HT1080 (cell line): ENCODE results near the gene ITGA2B. TPM values are rescaled to one million over a fixed set of nuclear protein-coding genes. Genes with fewer than 3 reads are reported as not detected.
A peak's percentile ranks its signal among the peaks of the same experiment; 100 is the strongest.

ENCODE experiments used
- DNase-seq: peaks from one replicate; pipeline ENCODE4 v3.0.0-alpha.2; 2015; ENCODE audit warnings: low read depth
- polyA plus RNA-seq, 2 experiments: library from polyadenylated mRNA; depleted of rRNA; stranded (reverse); fragments of >200 nt; gene quantifications; 2 replicates each; pipeline ENCODE4 v1.2.3, GENCODE V29; 2015
- total RNA-seq: library from RNA; depleted of rRNA; stranded (reverse); fragments of >200 nt; shearing (Covaris generic); gene quantifications from 2 replicates; pipeline ENCODE4 v1.2.3, GENCODE V29; 2014; rRNA removed

The ITGA2B gene
- total RNA-seq = not detected in 2 replicates
- 0.19 TPM in 1 of 2 replicates, not detected in the other for polyA plus RNA-seq (2015; cell fraction: cytosol; rRNA removed)
- 0.56 and 1.8 TPM in 2 replicates for polyA plus RNA-seq (2015; cell fraction: nucleus; rRNA removed)

- DNase-seq = no peak
Observed at GRCh38 chr17:44389281-44389680, at the start of gene ITGA2B. ITGA2B (minus strand) TSS chr17:44389649; CDS start chr17:44389473, 176 bp downstream.

GRCh38 chr17:44439168-44439567 is 49.7 kb upstream of the ITGA2B start:
- DNase-seq = no peak

- DNase-seq = no peak
Observed at GRCh38 chr17:44438636-44439035, 49.2 kb upstream of the ITGA2B start.

GRCh38 chr17:44436336-44436735 is 46.9 kb upstream of the ITGA2B start:
- DNase-seq = no peak

- DNase-seq = no peak
Observed at GRCh38 chr17:44432254-44433157, 43.1 kb upstream of the ITGA2B start.

GRCh38 chr17:44424828-44425461 is 35.5 kb upstream of the ITGA2B start:
- no peak for DNase-seq

- DNase-seq = peak; percentile 82
Observed at GRCh38 chr17:44417553-44417952, 28.1 kb upstream of the ITGA2B start.

GRCh38 chr17:44416558-44417289 is 27.3 kb upstream of the ITGA2B start:
- no peak for DNase-seq

- no peak for DNase-seq
Observed at GRCh38 chr17:44414394-44415155, 25.1 kb upstream of the ITGA2B start.

GRCh38 chr17:44409309-44410028 is 20.0 kb upstream of the ITGA2B start:
- DNase-seq = no peak

GRCh38 chr17:44408786-44409185 is 19.3 kb upstream of the ITGA2B start:
- no peak for DNase-seq

- DNase-seq = no peak
Observed at GRCh38 chr17:44402564-44403172, 13.2 kb upstream of the ITGA2B start.

GRCh38 chr17:44400226-44400847 is 10.9 kb upstream of the ITGA2B start:
- no peak for DNase-seq

- no peak for DNase-seq
Observed at GRCh38 chr17:44398692-44399691, 9.5 kb upstream of the ITGA2B start.

GRCh38 chr17:44397479-44398440 is 8.3 kb upstream of the ITGA2B start:
- DNase-seq = no peak

- no peak for DNase-seq
Observed at GRCh38 chr17:44396946-44397345, 7.5 kb upstream of the ITGA2B start.

- no peak for DNase-seq
Observed at GRCh38 chr17:44394833-44395232, 5.4 kb upstream of the ITGA2B start.
